AG04449 (cell line): Measurements from ENCODE around the gene IRAK1.

Experiments used
- CTCF ChIA-PET: fragments of 350-600 bp; formaldehyde crosslinking; extraction: SDS; loops from one replicate; lab custom pipeline; 2021; ENCODE audit warnings: antibody characterized with exemption; lab: Yijun Ruan, JAX
- POLR2A ChIA-PET: fragments of 400-600, 350-600 bp; formaldehyde crosslinking; extraction: SDS; loops from one replicate; lab custom pipeline; 2020; ENCODE audit warnings: antibody characterized with exemption, inconsistent platforms; lab: Yijun Ruan, JAX
- DNase-seq: peaks from one replicate; pipeline ENCODE4 v3.0.0-alpha.2; 2010; ENCODE audit warnings: low read depth, low spot score
- H3K4me3 ChIP-seq: 2 replicates; pipeline ENCODE4 v1.5.1; 2011; ENCODE audit warnings: low read depth, mild to moderate bottlenecking, control low read depth, low read length
- CTCF ChIP-seq: IDR thresholded peaks from one replicate; pipeline ENCODE4 v1.5.1; 2011; ENCODE audit warnings: mild to moderate bottlenecking, moderate library complexity, low read length, control low read depth, inconsistent platforms; ENCODE audit not compliant: insufficient read depth; ENCODE audit errors: missing control alignments

The IRAK1 gene

GRCh38 chrX:154027022-154027402 is 7.3 kb upstream of the IRAK1 start:
- ChIA-PET CTCF (interaction anchor here (1.0 to 3.9 kb wide), 2 partner anchors 11 to 14 kb away, joined by 5 to 18 read pairs; no protein-coding TSS in a partner anchor), POLR2A (no interaction called here)
- no peak overlapping the region for H3K4me3 ChIP-seq
- DNase-seq: no peak
- no peak for TF ChIP-seq CTCF

- no peak for TF ChIP-seq CTCF
- H3K4me3 ChIP-seq: no peak overlapping the region
- DNase-seq: no peak
- CTCF ChIA-PET: interaction anchor here (1.0 to 3.9 kb wide), 2 partner anchors 10 to 13 kb away, joined by 5 to 18 read pairs; no protein-coding TSS in a partner anchor
- POLR2A ChIA-PET: no interaction called here
Measured at GRCh38 chrX:154026136-154027021, 6.7 kb upstream of the IRAK1 start.

- CTCF ChIA-PET: interaction anchor here (3.9 kb wide), 1 partner anchor 12 kb away, joined by 18 read pairs; no protein-coding TSS in a partner anchor
- no peak overlapping the region for H3K4me3 ChIP-seq
- POLR2A ChIA-PET: no interaction called here
- DNase-seq: no peak
- no peak for TF ChIP-seq CTCF
Measured at GRCh38 chrX:154025230-154025629, 5.5 kb upstream of the IRAK1 start.

GRCh38 chrX:154024271-154024670 is 4.6 kb upstream of the IRAK1 start:
- TF ChIP-seq CTCF: no peak
- DNase-seq: no peak
- ChIA-PET POLR2A (no interaction called here), CTCF (interaction anchor here (1.0 kb wide), 1 partner anchor 11 kb away, joined by 4 read pairs; no protein-coding TSS in a partner anchor)
- H3K4me3 ChIP-seq: no peak overlapping the region

GRCh38 chrX:154023276-154024000 is 3.7 kb upstream of the IRAK1 start:
- CTCF ChIA-PET: interaction anchor here (1.0 to 1.1 kb wide), 2 partner anchors 10 kb away, joined by 3 to 4 read pairs; no protein-coding TSS in a partner anchor

More at GRCh38 chrX:154023276-154024000, 3.7 kb upstream of the IRAK1 start:
- TF ChIP-seq CTCF: no peak
- no peak overlapping the region for H3K4me3 ChIP-seq
- POLR2A ChIA-PET: no interaction called here
- no peak for DNase-seq
